ENCODE results near the gene SPATS2. TPM values are rescaled to one million over a fixed set of nuclear protein-coding genes. Genes with fewer than 3 reads are reported as not detected.
A peak's percentile ranks its signal among the peaks of the same experiment; 100 is the strongest.

Gene SPATS2
- total RNA-seq, 2 experiments from 2014 or later = 22.7 to 36.4 TPM

GRCh38 chr12:49335955-49336644 lies 31.2 kb upstream of the SPATS2 start:
- Histone ChIP-seq H3K79me2 (ENCODE audit: insufficient read depth, low read depth, low read length) (no peaks in the 10 kb centered on the region), H3K9me2 (ENCODE audit: insufficient read depth, low read length) (no peaks in the 10 kb centered on the region), H3K27ac (ENCODE audit: low read depth, low read length, poor library complexity, severe bottlenecking) (no peak overlapping the region), H4K20me1 (ENCODE audit: insufficient read depth, low read length) (no peaks in the 10 kb centered on the region), H3K4me3 (ENCODE audit: low read depth, low read length, poor library complexity, severe bottlenecking) (no peak overlapping the region), H3K36me3 (ENCODE audit: insufficient read depth, low read length) (peaks cover 7% of the 10 kb centered on the region; the same call in 1 of the 2 replicates), H3K4me2 (ENCODE audit: low read length) (no peak overlapping the region), H3K9me3 (ENCODE audit: low read length) (no peaks in the 10 kb centered on the region), H3K4me1 (ENCODE audit: insufficient read depth, low read length, poor library complexity, severe bottlenecking) (peaks cover 11% of the 10 kb centered on the region), H2AFZ (ENCODE audit: low read length) (no peak overlapping the region)
- TF ChIP-seq CTCF (conservative IDR thresholded peaks at IDR 0.05; ENCODE audit: low read length) (no peak), EZH2phosphoT487 (IDR thresholded peaks at IDR 0.05; ENCODE audit: borderline replicate concordance, low read depth, low read length) (no peak)
- no TSS peak for BruUV-seq (replicated peaks)
- POLR2A ChIA-PET = no interaction called here
- CTCF ChIA-PET (ENCODE audit: unreplicated experiment) = no interaction called here
- intact Hi-C loops (cut with micrococcal nuclease; ENCODE audit: unreplicated experiment) = no loop called here
- DNase-seq (ENCODE audit: low spot score) = no peak

GRCh38 chr12:49336645-49337584 lies 30.3 kb upstream of the SPATS2 start, which contains the start of gene C1QL4:
Gene C1QL4 (minus strand): TSS chr12:49337188. CDS start chr12:49336477, 711 bp downstream.
- H3K9me3 ChIP-seq (ENCODE audit: low read length) = no peaks in the 10 kb centered on the region
- no peaks in the 10 kb centered on the region for H3K9me2 ChIP-seq (ENCODE audit: insufficient read depth, low read length)
- H3K27ac ChIP-seq (ENCODE audit: low read depth, low read length, poor library complexity, severe bottlenecking) = no peak within 1 kb of the TSS
- no peaks in the 10 kb centered on the region; the same call in 1 of the 2 replicates for H3K36me3 ChIP-seq (ENCODE audit: insufficient read depth, low read length)
- peak within 1 kb of the TSS; percentile 78 for H2AFZ ChIP-seq (ENCODE audit: low read length)
- ChIA-PET POLR2A (interaction anchor here (1.4 kb wide), 1 partner anchor 14 kb away, joined by 3 read pairs; the partner anchor contains the start of gene TROAP), CTCF (ENCODE audit: unreplicated experiment) (no interaction called here)
- TF ChIP-seq EZH2phosphoT487 (IDR thresholded peaks at IDR 0.05; ENCODE audit: borderline replicate concordance, low read depth, low read length) = no peak
- TF ChIP-seq CTCF (conservative IDR thresholded peaks at IDR 0.05; ENCODE audit: low read length) = peak; percentile 92
- no peaks in the 10 kb centered on the region for H4K20me1 ChIP-seq (ENCODE audit: insufficient read depth, low read length)
- peaks cover 11% of the 10 kb centered on the region for H3K4me1 ChIP-seq (ENCODE audit: insufficient read depth, low read length, poor library complexity, severe bottlenecking)
- peak; percentile 82 for DNase-seq (ENCODE audit: low spot score)
- intact Hi-C loops (cut with micrococcal nuclease; ENCODE audit: unreplicated experiment) = loop anchor here (1.0 kb wide), 1 partner anchor 49 kb away; no protein-coding TSS in a partner anchor
- BruUV-seq (replicated peaks) = no TSS peak
- H3K79me2 ChIP-seq (ENCODE audit: insufficient read depth, low read depth, low read length) = no peaks in the 10 kb centered on the region
- peak within 1 kb of the TSS; percentile 77 for H3K4me2 ChIP-seq (ENCODE audit: low read length)
- H3K4me3 ChIP-seq (ENCODE audit: low read depth, low read length, poor library complexity, severe bottlenecking) = peak within 1 kb of the TSS; percentile 60
